Measurements from ENCODE around the gene GEMIN5. TPM values are rescaled to one million over a fixed set of nuclear protein-coding genes. Genes with fewer than 3 reads are reported as not detected.

GEMIN5 gene
- total RNA-seq, 1 donor from 2014 or later: 13.9 TPM

DNA sequence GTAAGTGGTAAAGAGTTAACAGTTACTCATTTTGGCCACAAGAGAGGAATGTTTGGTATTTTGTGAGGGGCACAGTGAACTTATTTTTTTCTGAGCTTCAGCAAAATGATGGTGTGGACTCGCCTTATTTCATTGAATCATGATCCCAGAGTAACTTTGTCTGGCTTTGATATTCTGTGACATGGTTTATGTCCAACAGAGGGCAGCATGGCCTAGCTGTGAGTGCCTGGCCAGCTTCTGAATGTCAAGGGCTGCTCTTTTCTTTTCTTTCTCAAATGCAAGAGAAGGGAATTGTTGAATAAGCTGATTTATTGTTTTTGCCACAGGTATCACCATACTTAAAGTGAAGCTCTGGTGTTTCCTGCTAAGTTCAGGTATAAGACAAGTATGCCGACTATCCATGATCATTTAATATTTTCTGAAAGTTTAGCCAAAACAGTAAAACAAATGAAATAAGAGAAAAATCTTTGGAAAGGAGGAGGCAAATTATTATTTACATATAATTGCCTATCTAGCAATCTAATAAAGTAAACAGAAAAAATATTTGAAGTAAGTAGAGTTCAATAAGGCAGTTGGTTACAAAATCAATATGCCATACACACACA lies 34.6 kb upstream of the GEMIN5 start:
- H3K36me3 Mint-ChIP-seq (ENCODE audit: unreplicated experiment): no peaks in the 10 kb centered on the region
- H3K27ac Mint-ChIP-seq (ENCODE audit: unreplicated experiment): no peak overlapping the region
- TF ChIP-seq, protein P1, sequence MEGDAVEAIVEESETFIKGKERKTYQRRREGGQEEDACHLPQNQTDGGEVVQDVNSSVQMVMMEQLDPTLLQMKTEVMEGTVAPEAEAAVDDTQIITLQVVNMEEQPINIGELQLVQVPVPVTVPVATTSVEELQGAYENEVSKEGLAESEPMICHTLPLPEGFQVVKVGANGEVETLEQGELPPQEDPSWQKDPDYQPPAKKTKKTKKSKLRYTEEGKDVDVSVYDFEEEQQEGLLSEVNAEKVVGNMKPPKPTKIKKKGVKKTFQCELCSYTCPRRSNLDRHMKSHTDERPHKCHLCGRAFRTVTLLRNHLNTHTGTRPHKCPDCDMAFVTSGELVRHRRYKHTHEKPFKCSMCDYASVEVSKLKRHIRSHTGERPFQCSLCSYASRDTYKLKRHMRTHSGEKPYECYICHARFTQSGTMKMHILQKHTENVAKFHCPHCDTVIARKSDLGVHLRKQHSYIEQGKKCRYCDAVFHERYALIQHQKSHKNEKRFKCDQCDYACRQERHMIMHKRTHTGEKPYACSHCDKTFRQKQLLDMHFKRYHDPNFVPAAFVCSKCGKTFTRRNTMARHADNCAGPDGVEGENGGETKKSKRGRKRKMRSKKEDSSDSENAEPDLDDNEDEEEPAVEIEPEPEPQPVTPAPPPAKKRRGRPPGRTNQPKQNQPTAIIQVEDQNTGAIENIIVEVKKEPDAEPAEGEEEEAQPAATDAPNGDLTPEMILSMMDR (IDR thresholded peaks at IDR 0.05; ENCODE audit: partially characterized antibody, unreplicated experiment): peak; percentile 56
- H3K9me3 Mint-ChIP-seq (ENCODE audit: unreplicated experiment): no peaks in the 10 kb centered on the region
- H3K27me3 Mint-ChIP-seq (ENCODE audit: unreplicated experiment): no peaks in the 10 kb centered on the region
- H3K4me3 Mint-ChIP-seq (ENCODE audit: unreplicated experiment): no peak overlapping the region
- H3K4me1 Mint-ChIP-seq (ENCODE audit: low read depth, unreplicated experiment): no peaks in the 10 kb centered on the region
- peak; percentile 52 for DNase-seq

DNA sequence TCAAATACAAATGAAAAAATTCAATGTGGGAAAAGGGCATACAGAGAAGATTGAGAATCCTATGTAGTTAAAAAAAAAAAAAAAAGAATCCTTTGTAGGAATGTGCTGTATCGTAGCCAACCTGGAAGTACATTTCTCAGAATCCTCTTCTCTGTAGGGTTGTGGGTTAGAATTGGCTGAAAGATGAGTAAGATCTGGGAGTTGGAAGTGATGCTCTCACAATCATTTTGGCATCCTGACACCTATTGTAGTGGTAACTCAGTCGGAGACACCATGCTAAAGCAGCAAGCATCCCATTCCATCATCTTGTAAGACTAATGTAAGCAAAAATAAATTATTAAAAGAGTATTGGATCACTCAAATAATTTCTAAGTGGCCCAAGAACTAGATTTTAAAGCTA lies 33.5 kb upstream of the GEMIN5 start:
- Mint-ChIP-seq H3K4me3 (ENCODE audit: unreplicated experiment) (no peak overlapping the region), H3K27me3 (ENCODE audit: unreplicated experiment) (no peaks in the 10 kb centered on the region), H3K27ac (ENCODE audit: unreplicated experiment) (no peak overlapping the region), H3K4me1 (ENCODE audit: low read depth, unreplicated experiment) (no peaks in the 10 kb centered on the region), H3K9me3 (ENCODE audit: unreplicated experiment) (no peaks in the 10 kb centered on the region), H3K36me3 (ENCODE audit: unreplicated experiment) (no peaks in the 10 kb centered on the region)
- TF ChIP-seq, protein P1 (IDR thresholded peaks at IDR 0.05; ENCODE audit: partially characterized antibody, unreplicated experiment): no peak
- no peak for DNase-seq

DNA sequence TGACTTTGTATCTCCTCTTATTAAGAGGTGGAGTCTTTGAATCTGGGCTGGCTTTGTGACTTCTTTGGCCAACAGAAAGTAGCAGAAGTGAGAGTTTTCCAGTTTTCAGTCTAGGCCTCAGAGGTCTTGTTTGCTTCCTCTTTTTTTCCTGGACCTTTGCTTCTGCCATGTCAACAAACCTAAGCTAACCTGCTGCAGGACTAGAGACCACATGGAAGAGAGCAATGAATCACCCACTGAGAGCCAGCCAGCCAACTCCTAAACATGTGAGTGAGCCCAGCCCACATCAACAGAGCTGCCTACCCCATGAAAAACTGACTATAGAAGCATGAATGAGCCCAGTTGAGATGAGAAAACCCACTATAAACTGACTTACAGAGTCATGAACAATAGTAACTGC lies 32.7 kb upstream of the GEMIN5 start:
- no peak for DNase-seq
- Mint-ChIP-seq H3K4me1 (ENCODE audit: low read depth, unreplicated experiment) (no peaks in the 10 kb centered on the region), H3K36me3 (ENCODE audit: unreplicated experiment) (no peaks in the 10 kb centered on the region), H3K27me3 (ENCODE audit: unreplicated experiment) (no peaks in the 10 kb centered on the region), H3K4me3 (ENCODE audit: unreplicated experiment) (no peak overlapping the region), H3K27ac (ENCODE audit: unreplicated experiment) (no peak overlapping the region), H3K9me3 (ENCODE audit: unreplicated experiment) (no peaks in the 10 kb centered on the region)
- TF ChIP-seq, protein P1 (IDR thresholded peaks at IDR 0.05; ENCODE audit: partially characterized antibody, unreplicated experiment): no peak

DNA sequence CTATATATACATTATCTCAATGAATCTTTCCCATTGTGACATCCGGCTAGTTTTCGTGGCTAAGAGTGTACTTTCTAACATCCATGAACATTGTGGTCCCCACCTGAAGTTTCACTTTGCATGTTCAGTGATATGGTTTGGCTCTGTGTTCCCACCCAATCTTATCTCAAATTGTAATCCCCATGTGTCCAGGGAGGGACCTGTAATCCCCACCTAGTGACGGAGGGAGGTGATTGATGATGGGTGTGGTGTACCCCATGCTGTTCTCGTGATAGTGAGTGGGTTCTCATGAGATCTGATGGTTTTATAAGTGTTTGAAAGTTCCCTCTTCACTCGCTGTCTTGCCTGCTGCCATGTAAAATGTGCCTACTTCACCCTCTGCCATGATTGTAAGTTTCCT lies 30.9 kb upstream of the GEMIN5 start:
- H3K4me1 Mint-ChIP-seq (ENCODE audit: low read depth, unreplicated experiment): no peaks in the 10 kb centered on the region
- H3K9me3 Mint-ChIP-seq (ENCODE audit: unreplicated experiment): no peaks in the 10 kb centered on the region
- TF ChIP-seq, protein P1 (IDR thresholded peaks at IDR 0.05; ENCODE audit: partially characterized antibody, unreplicated experiment): no peak
- no peaks in the 10 kb centered on the region for H3K27me3 Mint-ChIP-seq (ENCODE audit: unreplicated experiment)
- no peak overlapping the region for H3K27ac Mint-ChIP-seq (ENCODE audit: unreplicated experiment)
- DNase-seq: no peak
- H3K36me3 Mint-ChIP-seq (ENCODE audit: unreplicated experiment): no peaks in the 10 kb centered on the region
- H3K4me3 Mint-ChIP-seq (ENCODE audit: unreplicated experiment): no peak overlapping the region

DNA sequence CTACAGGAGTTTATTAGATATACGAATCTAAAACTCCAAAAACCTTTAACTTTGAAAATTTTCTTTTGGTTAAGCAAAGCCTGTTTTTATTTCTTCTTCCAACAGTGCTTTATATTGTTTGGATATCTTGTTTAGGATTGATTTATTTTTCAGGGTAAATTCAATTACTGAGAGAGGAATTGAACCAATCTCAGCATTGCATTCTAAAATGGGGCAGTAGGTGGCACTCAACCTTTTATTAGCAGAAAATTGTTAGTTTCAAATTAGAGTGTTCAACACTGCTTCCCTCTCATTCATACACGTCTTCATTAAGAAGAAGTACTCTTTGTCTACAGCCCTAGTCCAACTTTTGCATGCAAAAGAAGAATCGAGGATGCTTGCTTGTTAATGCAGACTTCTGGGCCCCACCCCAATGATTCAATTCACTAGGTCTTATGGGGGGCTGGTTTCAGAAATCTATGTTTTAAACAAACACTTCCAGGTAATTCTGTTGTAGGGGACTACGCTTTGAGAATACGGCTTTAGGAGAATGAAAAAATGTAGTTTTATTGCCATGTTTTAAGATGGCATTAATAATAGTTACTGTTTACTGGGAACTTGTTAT lies 29.5 kb upstream of the GEMIN5 start:
- DNase-seq: no peak
- no peaks in the 10 kb centered on the region for H3K36me3 Mint-ChIP-seq (ENCODE audit: unreplicated experiment)
- no peaks in the 10 kb centered on the region for H3K4me1 Mint-ChIP-seq (ENCODE audit: low read depth, unreplicated experiment)
- no peak overlapping the region for H3K27ac Mint-ChIP-seq (ENCODE audit: unreplicated experiment)
- H3K4me3 Mint-ChIP-seq (ENCODE audit: unreplicated experiment): no peak overlapping the region
- TF ChIP-seq, protein P1 (IDR thresholded peaks at IDR 0.05; ENCODE audit: partially characterized antibody, unreplicated experiment): peak; percentile 71
- H3K27me3 Mint-ChIP-seq (ENCODE audit: unreplicated experiment): peaks cover 1% of the 10 kb centered on the region
- H3K9me3 Mint-ChIP-seq (ENCODE audit: unreplicated experiment): no peaks in the 10 kb centered on the region

All from glutamatergic neuron (in vitro differentiated cells).